HL-60 (cell line): Measurements from ENCODE around the gene HAP1.
"Not testable (repeated sequence)": the region's sequence is repeated elsewhere in the genome, so short reads cannot be mapped to it uniquely, and the experiment has no call there.

Source experiments
- DNase-seq, 2 experiments: peaks; one replicate each; pipeline ENCODE4 v3.0.0-alpha.2; 2010 to 2020; ENCODE audit warnings: low read depth in 1 of 2, low spot score in 1 of 2
- H3K27ac ChIP-seq: fragments of 250-450 bp; sonication (Bioruptor Pico); replicated peaks from 2 replicates; pipeline ENCODE4 v1.5.1; 2020; ENCODE audit warnings: mild to moderate bottlenecking, moderate library complexity
- H3K27me3 ChIP-seq: fragments of 250-450 bp; sonication (Bioruptor Pico); 2 replicates; pipeline ENCODE4 v1.5.1; 2021; ENCODE audit warnings: mild to moderate bottlenecking, moderate library complexity; ENCODE audit not compliant: insufficient read depth, poor library complexity, severe bottlenecking
- H3K4me3 ChIP-seq: replicated peaks from 2 replicates; pipeline ENCODE4 v1.5.1; 2011; ENCODE audit warnings: mild to moderate bottlenecking, control low read depth, low read length; ENCODE audit not compliant: insufficient read depth
- CTCF ChIP-seq: IDR thresholded peaks from one replicate; pipeline ENCODE4 v1.5.1; 2011; ENCODE audit warnings: low read length, control low read depth, inconsistent platforms; ENCODE audit not compliant: insufficient read depth
- GABPA ChIP-seq: IDR thresholded peaks from 2 replicates; pipeline ENCODE4 v1.6.1; 2012; ENCODE audit warnings: low read depth
- POLR2AphosphoS5 ChIP-seq: IDR thresholded peaks from 2 replicates; pipeline ENCODE4 v1.6.1; 2012; ENCODE audit warnings: low read depth
- SPI1 ChIP-seq: IDR thresholded peaks from 2 replicates; pipeline ENCODE4 v1.6.1; 2012; ENCODE audit warnings: low read depth, mild to moderate bottlenecking, borderline replicate concordance
- TF ChIP-seq, protein P1 (sequence below): IDR thresholded peaks from 2 replicates; pipeline ENCODE4 v1.6.1; 2012; ENCODE audit warnings: low read depth; ENCODE audit not compliant: insufficient replicate concordance

Gene HAP1

DNA sequence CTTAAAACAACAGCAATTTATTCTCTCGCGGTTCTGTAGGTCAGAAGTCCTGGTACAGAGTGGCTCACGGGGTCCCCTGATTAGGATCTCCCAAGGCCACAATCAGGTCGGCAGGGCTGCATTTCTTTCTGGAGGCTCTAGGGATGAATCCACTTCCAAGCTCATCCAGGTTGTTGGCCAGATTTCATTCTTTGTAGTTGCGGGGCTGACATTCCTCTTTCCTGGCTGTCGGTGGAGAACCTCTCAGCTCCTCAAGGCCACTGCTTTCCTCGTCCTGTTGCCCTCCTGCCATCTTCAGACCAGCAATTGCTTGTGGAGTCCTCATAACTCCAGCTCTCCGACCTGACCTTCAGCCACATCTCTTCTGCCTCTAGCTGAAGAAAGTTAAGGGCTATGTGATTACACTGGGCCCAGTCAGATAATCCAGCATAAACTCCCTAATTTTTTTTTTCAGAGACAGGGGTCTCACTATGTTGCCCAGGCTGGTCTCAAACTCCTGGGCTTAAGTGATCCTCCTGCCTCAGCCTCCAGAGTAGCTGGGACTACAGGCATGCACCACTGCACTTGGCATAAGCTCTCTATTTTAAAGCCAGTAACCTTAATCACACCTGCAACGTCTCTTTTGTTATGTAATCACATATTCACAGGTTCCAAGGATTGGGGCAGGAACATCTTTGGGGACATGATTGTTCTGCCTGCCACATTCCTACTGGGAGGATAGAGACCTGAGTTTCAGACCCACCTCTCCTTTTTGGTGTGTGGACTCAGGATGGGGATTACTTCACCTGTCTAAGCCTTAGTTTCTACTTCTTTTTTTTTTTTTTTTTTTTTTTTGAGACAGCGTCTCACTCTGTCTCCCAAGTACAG, 26.4 kb downstream of the HAP1 start:
- H3K4me3 ChIP-seq: no peak overlapping the region
- H3K27me3 ChIP-seq: no peaks in the 10 kb centered on the region
- H3K27ac ChIP-seq: no peak overlapping the region
- TF ChIP-seq POLR2AphosphoS5 (no peak), CTCF (no peak), SPI1 (no peak), GABPA (no peak)
- TF ChIP-seq, protein P1, sequence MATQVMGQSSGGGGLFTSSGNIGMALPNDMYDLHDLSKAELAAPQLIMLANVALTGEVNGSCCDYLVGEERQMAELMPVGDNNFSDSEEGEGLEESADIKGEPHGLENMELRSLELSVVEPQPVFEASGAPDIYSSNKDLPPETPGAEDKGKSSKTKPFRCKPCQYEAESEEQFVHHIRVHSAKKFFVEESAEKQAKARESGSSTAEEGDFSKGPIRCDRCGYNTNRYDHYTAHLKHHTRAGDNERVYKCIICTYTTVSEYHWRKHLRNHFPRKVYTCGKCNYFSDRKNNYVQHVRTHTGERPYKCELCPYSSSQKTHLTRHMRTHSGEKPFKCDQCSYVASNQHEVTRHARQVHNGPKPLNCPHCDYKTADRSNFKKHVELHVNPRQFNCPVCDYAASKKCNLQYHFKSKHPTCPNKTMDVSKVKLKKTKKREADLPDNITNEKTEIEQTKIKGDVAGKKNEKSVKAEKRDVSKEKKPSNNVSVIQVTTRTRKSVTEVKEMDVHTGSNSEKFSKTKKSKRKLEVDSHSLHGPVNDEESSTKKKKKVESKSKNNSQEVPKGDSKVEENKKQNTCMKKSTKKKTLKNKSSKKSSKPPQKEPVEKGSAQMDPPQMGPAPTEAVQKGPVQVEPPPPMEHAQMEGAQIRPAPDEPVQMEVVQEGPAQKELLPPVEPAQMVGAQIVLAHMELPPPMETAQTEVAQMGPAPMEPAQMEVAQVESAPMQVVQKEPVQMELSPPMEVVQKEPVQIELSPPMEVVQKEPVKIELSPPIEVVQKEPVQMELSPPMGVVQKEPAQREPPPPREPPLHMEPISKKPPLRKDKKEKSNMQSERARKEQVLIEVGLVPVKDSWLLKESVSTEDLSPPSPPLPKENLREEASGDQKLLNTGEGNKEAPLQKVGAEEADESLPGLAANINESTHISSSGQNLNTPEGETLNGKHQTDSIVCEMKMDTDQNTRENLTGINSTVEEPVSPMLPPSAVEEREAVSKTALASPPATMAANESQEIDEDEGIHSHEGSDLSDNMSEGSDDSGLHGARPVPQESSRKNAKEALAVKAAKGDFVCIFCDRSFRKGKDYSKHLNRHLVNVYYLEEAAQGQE: no peak
- DNase-seq: no peak

- Histone ChIP-seq H3K27ac (no peak overlapping the region), H3K27me3 (no peaks in the 10 kb centered on the region), H3K4me3 (no peak overlapping the region)
- TF ChIP-seq, protein P1: no peak
- TF ChIP-seq CTCF (no peak), GABPA (no peak), SPI1 (no peak), POLR2AphosphoS5 (no peak)
- DNase-seq: no peak
These were observed 29.0 kb downstream of the HAP1 start for GRCh38 chr17:41705271-41705991.

DNA sequence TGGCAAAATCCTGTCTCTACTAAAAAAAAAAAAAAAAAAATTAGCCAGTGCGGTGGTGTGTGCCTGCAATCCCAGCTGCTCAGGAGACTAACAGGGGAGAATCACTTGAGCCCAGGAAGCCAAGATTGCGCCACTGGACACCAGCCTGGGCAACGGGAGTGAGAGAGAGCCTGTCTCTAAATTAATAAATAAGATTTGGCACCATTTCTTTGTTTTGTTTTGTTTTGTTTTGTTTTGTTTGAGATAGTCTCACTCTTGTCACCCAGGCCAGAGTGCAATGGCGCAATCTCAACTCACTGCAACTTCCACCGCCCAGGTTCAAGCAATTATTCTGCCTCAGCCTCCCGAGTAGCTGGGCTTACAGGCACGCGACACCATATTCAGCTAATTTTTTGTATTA, 31.7 kb downstream of the HAP1 start:
- Histone ChIP-seq H3K4me3 (no peak overlapping the region), H3K27ac (no peak overlapping the region), H3K27me3 (no peaks in the 10 kb centered on the region)
- TF ChIP-seq CTCF (no peak), GABPA (no peak), SPI1 (no peak), POLR2AphosphoS5 (no peak)
- TF ChIP-seq, protein P1: no peak
- no peak for DNase-seq

GRCh38 chr17:41700843-41701242, 33.6 kb downstream of the HAP1 start:
- DNase-seq: not testable (repeated sequence)

More at GRCh38 chr17:41700843-41701242, 33.6 kb downstream of the HAP1 start:
- H3K4me3 ChIP-seq, H3K27ac ChIP-seq, H3K27me3 ChIP-seq: not testable (repeated sequence)
